NOMO-1 (cell line): ENCODE data around the gene MROH7.

Experiments
- DNase-seq, 2 experiments: peaks; one replicate each; lab custom pipeline; 2025; ENCODE audit not compliant: unreplicated experiment in 2 of 2; lab: John Stamatoyannopoulos, UW

The MROH7 gene

DNA sequence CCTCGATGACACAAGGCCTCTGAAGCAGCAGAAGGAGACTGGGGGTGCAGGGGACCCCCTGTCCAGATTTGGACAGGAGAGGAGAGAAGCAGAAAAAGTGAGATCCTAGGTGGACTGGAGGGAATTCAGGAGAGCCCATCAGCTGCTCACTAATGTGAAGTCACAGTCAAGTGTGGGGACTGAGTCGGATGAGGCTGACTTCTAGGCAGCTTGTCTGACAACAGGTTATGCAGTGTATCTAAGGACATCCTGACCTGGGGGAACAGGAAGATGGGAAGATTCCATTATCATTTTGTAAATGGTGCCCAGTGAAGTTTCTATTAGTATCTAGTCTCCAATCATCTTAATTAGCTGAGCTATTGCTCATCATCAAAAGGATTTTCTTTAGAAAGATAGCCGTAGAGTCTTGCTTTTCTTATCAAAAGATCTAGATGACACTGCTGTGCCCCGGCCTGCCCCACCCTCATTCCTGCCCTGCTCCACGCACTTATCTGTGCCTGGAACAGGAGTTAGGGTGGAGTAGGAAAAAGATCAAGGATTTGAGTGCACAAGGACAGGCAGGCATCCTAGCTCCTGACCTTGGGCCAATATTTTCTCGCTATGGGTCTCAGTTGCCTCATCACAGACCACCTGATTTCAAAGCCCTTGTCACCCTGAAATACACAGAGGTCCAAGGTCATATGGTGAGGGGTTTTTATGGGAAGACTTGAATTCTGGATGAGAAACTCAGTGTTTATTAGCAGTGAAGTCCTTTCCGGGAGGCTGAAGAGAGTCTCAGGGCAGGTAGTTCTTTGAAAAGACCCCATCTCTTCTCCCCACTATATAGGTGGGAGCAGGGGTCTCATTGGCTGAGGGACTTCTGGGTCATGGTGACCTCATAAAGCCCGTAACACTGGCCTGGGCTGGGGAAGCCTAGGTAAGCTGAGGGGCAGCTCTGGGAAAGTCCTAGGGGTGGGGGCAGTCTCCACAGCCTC, at the start of gene MROH7:
Gene MROH7, plus strand, starts transcription at position 924 of the 974 bp plus-strand sequence. CDS start 11,141 bp downstream, outside the sequence.
- DNase-seq, result no peak

DNA sequence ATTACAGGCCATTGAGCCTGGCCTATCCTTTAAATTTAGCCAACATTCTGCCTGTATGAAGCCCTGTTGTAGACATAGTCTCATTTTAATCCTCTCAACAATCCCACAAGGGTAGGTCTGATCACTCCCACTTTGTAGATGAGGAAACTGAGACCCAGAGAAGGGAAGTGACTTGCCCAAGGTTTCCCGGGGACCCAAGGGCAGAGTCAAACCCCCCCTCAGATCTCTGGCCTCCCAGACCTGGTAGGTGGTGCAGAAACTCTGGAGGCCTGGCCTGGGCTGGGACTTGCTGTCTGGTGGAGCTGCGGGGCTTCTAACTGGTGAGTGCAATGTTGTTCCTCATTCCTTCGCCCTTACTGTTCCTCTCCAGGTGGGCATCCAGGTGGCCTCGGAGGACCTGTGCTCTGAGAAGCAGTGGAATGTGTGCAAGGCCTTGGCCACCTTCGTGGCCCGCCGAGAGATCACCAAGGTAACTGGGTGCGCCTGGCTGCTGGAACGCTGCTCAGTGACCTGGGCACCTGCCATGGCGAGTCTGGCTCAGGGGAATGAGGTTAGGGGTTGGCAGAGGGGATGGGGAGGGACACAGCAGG, 47.9 kb upstream of the MROH7 start:
- no peak for DNase-seq

DNA sequence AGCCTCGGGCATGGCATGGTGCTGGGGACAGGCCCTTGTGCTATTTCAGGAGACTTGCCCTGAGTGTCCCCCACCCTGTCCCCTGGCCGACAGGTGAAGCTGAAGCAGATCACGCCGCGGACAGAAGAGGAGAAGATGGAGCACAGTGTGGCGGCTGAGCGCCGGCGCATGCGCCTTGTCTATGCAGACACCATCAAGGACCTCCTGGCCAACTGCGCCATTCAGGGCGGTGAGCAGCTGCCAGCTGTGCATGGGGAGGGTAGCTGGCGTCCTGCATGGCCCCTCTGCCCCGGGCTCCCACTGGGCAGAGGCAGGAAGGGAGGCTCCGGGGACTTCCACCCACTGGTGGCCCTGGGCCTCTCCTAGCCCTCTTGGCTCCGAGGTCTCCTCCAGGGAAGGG, 47.1 kb upstream of the MROH7 start:
- DNase-seq, result no peak

DNA sequence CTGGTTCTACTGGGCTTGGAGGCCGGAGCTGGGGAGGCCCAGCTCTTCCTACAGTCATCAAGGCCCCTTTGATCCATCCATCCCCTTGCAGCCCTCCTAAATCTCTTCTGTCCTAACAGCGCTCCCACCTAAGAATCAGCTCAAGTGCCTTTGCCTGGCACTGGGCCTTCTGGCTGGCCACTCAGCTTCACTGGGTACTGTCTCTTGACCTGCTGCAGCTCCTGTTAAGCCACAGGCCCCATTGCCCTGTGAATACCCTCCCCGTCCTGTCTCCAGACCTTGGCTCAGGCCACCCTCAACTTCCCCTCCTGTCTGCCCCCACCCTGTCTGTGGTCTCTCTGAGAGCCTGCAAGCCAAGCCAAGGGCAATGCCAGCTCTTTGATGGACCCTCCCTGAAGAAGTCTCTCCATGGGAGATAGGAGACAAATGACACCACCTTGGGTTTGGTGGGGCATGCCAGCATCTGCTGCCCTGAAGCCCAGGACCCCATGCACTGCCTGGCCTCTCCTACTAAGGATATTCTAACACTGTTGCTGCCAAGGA, 45.6 kb upstream of the MROH7 start:
- DNase-seq, result no peak

DNA sequence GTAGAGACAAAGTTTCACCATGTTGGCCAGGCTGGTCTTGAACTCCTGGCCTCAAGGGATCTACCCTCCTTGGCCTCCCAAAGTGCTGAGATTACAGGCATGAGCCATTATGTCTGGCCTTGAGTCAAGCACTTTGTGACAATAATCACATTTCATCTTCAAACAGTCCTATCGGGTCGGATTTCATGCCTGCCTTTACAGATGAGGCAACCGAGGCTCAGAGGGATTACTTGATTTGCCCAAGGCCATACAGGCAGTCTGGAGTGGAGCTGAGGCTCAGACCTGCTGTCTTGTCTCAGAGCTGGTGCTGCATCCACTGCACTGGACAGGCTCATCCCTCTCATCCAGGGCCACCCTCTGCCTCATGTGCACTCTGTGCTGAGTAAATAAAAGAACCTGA, 44.8 kb upstream of the MROH7 start:
- DNase-seq, result no peak

DNA sequence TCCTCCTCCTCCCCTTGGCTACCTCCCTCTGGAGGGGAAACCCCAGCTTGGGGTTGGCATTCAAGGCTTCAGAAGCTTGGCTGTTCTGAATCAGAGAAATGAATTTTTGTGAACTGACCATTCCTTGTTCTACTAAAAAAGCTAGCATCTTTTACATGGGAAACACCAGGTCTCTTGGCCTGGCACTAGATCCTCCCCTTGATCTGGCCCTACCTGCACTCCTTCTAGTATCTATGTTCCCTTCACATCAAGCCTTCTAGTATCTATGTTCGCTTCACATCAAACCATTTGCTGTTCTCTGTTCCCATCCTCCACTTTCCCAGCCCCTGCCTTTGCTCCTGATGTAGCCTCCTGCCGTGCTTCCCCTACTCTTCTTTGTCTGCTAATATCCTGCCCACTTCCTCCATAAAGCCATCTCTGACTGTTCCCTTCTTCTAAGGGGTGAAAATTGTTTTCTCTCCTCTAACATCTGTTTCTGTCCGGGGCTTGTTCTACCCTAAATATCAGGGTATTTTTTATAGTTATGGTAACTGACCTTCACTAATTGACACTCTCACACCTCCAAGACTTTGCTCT, 44.0 kb upstream of the MROH7 start:
- DNase-seq, result no peak

DNA sequence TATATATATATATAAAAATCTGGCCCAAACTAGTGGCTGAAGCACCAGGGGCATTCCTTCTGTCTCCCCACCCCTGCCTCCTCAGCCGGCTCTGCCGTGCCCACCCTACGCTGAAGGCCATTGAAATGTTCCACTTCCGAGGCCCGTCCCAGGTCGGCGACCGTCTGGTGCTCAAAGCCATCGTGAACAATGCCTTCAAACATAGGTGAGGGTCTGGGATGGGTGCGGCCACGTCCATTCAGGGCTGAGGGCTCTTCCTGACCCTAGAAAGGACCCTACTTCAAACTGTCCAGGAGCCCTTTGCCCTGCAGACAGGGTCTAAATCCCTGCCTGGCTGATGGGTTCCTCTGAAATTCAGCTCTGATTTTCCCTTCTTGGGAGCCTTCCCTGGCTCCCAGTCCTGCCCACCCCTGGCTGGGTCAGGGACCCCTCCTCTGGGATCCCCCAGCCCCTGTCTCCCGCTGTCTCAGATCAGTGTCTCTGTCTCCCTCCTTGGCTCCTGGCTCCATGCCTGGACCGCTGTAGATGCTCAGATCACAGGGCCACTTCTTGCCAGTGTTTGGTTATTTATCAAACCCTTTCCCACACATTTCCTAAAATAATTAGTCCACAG, 42.3 kb upstream of the MROH7 start:
- no peak for DNase-seq

DNA sequence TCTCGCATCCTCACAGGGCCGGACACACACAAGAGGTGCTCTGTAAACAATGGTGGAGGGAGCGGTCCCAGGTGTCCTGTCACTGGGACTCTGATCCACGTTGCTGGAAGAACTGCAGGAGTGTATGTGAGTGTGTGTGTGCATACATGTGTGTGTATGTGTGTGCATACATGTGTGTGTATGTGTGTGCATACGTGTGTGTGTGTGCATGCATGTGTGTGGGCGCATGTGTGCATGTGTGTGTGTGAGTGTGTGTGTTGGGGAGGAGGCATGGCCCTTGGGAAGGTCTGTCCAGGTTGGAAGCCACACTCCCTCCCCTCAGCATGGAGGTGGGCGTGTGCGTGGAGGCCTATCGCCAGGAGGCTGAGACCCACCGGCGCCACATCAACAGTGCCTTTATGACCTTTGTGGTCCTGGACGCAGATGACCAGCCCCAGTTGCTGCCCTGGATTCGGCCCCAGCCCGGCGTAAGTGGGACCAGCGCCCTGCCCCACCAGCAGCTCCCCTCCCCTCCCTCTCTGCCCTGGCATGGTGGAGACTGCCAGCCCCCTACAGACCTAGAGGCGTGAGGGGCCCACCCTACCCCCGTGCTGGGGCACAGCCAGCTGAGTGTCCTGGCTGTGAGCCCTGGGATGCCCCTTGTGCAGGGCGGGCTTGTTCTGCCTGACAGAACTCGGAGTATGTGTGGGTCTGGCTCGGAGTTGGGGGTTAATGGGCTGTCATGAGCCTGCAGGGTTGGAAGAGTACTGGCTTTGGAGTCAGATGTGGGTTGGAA, 40.5 kb upstream of the MROH7 start:
- DNase-seq, result no peak

DNA sequence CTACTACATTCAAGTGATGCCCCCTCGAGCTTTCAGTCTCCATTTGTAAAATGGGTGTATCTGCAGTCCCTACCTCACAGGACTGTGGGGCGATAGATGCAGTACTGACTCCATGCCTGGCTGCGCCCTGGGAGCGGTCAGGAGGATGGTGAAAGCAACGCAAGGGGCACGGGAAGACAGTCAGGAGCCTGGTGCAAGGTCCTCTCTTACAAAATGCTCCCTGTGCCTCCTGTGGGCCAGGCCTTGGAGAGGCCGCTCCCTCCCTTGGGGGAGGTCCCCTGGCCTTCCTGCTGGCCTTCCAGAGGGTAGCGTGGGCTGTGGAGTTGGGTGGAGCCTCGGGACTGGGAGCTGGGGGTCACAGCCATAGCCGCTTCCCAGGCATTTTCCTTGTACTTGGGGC, 39.9 kb upstream of the MROH7 start:
- DNase-seq, result no peak

DNA sequence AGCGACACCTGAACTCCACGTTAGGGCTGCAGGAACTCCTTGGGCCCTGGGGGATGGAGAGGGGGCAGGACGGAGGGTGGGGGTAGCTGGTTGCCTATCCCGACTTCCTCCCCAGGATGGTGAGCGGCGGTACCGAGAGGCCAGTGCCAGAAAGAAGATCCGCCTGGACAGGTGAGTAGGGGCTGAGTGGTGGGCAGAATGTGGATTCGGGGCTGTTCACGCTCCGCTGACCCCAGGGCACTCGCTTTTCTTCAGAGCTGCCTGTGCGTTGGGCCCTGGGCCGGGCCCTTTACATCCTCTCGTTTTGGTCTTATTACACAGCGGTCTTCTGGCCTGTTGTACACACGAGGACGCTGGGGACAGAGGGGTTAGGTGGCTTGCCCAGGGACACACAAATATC, 39.0 kb upstream of the MROH7 start:
- DNase-seq, result no peak

DNA sequence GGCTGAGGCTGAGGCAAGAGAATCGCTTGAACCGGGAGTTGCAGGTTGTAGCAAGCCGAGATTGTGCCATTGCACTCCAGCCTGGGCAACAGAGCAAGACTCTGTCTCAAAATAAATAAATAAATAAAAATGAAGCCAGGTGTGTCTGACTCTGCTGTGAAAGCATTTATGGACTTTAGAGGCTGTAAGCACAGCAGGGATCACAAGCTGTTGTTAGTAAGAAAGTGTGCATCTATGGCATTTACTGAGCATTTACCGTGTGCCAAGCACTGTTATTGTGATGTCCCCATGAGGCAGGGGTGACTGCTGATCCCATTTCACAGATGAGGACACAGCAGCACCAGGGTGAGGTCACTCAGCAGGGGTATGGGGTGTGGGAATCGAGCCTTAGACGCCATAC, 38.3 kb upstream of the MROH7 start:
- DNase-seq, result no peak

DNA sequence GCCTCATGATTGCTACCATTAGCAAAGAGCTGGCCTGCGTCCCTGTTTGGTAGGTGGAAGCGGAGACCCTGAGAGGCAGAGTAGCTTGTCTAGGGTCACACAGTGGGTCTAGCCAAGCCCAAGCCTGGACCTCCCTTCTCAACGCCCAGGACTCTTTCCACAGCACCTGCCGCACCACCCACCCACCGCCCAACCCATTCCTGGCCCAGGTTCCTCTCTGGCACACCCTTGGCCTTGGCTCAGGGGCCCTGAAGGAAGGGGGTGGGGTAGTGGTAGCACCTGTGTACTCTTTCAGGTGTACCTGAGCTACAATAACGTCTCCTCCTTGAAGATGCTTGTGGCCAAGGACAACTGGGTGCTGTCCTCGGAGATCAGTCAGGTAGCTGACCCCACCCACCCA, 37.5 kb upstream of the MROH7 start:
- no peak for DNase-seq

DNA sequence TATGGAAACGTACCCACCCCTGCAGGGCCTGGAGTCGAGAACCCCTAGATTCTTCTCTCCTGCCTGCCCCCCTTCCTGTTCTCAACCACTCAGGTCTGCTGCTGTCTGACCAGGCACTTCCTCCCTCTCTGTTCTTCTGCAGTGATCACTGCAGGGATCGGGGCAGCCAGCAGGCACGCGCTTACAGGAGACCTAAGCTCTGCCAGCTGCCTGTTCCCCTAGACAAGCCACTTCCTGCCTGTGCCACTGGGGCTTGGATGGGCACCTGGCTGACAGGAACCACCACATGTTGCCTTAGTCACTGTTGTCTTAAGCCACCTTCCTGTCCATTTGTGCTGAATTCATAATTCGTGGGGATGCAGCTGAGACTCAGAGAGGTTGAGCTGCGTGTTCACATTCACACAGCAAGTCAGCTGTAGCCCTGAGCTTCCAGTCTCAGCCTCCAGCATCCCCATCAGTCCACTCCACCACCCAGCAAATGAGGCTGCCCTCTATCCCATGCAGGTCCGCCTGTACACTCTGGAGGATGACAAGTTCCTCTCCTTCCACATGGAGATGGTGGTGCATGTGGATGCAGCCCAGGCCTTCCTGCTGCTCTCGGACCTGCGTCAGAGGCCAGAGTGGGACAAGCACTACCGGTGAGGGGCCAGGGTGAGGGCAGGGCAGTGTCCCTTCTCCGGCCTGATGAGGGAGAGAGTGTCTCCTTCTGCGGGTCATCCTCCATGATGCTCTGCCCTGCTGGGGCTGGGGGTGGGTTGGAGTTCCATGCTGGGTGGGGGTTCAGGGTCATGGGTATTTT, 36.8 kb upstream of the MROH7 start:
- DNase-seq, result no peak

DNA sequence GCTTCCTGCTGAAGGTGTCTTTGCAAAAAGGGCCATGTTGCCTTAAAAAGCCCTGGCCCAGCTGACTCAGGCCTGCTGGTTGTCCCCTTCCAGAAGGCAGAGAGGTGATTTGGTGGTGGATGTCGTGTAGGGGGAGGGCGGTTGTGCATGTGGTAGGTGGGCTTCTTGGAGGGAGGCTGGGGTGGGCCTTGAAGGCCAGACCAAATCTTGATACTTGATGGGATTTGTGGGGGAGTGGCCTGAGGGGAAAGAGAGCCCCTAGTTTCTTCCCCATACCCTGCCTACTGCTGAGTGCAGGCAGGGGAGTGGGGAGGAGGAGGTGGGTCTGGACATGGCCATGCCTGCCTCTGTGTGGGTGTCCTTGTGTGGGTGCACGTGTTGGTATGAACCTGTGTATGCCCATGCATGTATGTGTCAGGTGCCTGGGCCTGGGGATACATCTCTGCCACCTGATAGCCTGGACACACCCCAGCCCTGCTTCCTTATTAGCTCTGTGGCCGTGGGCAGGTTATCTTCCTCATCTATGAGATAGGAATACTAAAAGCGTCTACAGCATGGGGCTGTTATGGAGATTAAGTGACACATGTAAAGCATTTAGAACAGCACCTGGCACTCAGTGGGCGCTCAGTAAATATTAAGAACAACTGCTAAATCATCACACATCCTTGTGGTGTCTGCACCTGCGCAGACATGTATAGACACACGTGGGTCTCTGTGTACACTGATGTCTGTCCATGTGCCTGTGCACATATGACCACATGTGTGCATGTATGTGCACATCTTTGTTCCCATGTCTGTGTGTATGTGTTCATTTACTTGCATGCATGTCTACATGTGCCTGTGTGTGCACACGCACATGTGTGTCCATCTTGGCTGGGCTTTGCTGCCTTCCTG, 35.2 kb upstream of the MROH7 start:
- DNase-seq, result no peak

DNA sequence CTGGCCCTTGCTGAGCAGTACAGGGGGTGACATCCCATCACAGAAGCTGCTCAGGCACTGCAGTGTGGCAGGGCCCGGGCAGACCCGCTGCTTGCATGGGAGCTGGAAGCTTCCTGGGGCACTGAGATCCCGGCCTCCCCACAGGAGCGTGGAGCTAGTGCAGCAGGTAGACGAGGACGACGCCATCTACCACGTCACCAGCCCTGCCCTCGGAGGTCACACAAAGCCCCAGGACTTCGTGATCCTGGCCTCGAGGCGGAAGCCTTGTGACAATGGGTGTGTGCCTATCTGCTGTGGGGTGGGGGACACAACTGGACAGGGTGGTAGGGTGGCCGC, 34.6 kb upstream of the MROH7 start:
- no peak for DNase-seq

DNA sequence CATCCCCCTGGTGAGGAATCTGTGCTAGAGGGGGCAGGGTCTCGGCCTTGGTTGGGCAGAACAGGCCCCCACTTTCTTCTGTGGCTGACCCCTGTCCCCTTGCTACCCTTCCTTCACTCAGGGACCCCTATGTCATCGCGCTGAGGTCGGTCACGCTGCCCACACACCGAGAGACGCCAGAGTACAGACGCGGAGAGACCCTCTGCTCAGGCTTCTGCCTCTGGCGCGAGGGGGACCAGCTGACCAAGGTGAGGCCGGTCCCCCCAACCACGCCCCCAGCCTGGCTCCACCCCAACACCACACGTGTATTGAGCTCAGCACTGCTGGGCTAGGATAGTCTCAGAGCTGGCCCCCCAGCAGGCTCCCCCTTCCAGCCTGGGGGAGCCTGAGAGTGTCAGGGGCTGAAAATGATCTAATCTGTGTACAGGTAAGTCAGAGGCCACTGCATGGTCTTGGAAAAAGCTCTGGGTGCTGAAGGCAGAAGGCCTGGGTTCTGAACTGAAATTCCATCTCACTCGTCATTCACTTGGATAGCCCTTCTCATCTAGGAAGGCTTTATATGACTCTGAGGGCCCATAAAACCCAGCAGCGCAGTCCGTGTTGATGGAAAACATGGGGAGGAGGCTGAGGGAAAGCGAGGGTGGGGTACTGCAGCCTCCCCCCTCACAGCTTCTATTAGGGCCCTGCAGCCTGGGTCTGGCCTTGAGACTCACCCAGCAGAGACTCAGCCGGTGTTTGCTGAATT, 33.6 kb upstream of the MROH7 start:
- DNase-seq, result no peak

DNA sequence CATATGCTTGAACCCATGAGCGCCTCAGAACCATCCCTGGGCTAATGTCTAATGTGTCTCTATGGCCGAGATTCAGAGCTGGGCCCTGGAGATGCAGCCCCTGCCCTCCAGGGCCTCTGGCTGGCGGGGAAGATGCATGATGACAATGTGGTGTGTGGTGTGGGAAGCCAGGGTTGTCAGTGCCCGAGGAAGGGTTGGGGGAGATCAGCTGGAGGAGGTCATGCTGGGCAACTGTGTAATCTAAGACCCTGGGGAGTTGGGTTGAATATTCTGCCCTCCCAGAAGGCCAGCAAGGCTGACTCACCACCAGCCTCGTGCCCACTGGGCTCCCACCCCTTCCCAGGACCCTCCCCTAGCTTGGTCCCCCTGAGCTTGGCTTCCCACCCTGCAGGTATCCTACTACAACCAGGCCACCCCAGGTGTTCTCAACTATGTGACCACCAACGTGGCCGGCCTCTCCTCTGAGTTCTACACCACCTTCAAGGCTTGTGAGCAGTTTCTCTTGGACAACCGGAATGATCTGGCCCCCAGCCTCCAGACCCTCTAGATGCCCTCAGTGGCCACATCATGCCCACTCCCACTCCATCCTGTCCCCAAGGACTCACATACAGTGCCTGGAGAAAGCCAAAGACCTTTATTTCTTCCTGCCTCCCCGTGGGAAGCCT, 32.9 kb upstream of the MROH7 start:
- no peak for DNase-seq
